GM12874 (cell line): ENCODE results near the gene SNRPA.

Experiments used
- CTCF ChIP-seq: IDR thresholded peaks from 2 replicates; pipeline ENCODE4 v1.5.1; 2011; ENCODE audit warnings: low read depth, mild to moderate bottlenecking, control low read depth, low read length, moderate library complexity; ENCODE audit not compliant: insufficient read depth

Gene SNRPA

GRCh38 chr19:40808497-40808896 lies 57.5 kb downstream of the SNRPA start:
- no peak for TF ChIP-seq CTCF

DNA sequence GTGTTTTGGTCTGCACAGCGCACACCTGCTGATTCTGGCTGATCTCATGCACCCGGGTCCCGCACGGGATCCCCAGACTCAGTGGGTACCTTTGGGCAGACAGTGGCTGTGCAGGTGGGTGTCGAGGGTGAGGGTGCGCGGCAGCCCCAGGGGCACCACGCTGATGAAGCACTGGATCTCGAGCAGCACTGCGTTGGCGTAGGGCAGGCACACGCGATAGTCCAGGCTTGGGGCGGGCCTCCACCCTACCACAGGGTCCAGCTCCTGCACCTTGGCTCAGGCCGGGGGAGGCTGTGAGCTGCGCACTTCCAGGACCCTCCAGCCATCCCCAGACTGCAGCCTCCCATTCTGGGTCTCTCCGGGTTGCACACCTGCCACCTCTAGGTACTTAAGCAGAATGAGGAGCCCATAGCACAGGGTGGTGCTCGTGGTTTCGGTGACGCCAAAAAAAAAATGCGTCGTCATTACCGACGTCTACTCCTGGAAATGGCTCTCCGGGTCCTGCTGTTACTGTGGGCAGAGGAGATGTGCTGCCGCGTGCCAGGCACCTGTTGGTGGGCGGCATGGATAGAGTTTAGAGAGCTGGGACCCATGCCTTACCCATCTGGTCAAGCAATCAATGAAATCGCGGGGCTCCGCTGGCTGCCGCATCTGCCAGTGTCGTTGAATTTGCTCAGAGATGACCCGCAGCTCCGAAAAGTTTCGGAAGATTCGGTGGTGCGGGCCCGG lies 58.5 kb downstream of the SNRPA start:
- no peak for TF ChIP-seq CTCF

GRCh38 chr19:40810160-40810559 lies 59.2 kb downstream of the SNRPA start:
- no peak for TF ChIP-seq CTCF

DNA sequence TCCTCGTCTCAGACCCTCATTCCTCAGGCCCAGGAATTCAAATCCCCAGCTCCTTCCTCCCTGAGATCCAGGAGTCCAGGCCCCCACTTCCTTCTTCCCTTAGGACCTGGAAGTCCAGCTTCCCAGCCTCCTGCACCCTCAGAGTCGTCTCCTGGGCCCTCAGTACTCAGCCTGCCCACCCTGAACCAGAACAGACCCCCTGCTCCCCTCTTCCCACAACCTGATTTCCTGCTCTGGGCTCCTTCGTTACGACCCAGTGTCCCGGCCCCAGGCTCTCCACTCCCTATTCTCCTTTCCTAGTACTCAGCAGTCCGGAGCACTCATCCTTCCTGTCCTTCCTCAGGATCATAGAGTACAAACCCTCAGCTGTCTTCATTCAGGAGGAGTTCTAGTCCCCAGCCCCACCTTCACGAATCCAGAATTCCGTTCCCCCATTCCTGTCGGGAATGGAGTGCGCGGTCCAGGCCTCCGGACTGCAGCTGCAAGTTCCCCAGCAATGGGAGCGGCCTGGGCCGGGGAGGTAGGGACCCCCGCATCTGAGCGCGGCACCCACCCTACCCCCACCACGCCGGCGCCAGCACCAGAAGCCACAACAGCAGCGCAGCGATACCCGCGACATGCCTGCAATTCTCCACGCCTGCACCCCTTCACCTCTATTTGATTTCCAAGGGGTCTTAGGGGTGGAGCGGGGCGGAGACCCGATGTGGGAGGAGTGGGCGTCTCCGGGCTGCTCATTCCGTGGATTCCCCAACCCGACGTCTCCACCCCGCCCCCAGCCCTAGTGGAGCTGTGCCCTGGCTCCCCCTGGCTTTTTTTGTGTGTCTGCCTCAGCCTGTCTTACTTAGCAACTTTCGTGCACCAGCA lies 60.7 kb downstream of the SNRPA start:
- no peak for TF ChIP-seq CTCF

GRCh38 chr19:40813182-40813581 lies 62.2 kb downstream of the SNRPA start:
- TF ChIP-seq CTCF = no peak
